Kidney (tissue), 14 donors: ENCODE results near the gene TSPAN32. TPM values are rescaled to one million over a fixed set of nuclear protein-coding genes. Genes with fewer than 3 reads are reported as not detected.

Source experiments
- DNase-seq, 5 donors: peaks; one replicate each; pipeline ENCODE4 v3.0.0-alpha.2; 2013 to 2020
- FAIRE-seq: peaks from 2 replicates; lab custom pipeline; 2012; peaks lifted over from hg19 to GRCh38; lab: Jason Lieb, UNC
- H3K27ac ChIP-seq, 2 donors: one replicate each; pipeline ENCODE4 v1.7.0; 2013; ENCODE audit warnings: low read depth in 2 of 2, low read length in 2 of 2, inconsistent platforms in 1 of 2
- H3K27me3 ChIP-seq: one replicate; pipeline ENCODE4 v1.7.1; 2013; ENCODE audit warnings: low read length, inconsistent platforms; ENCODE audit not compliant: control insufficient read depth, insufficient read depth
- H3K36me3 ChIP-seq, 3 donors: one replicate each; pipeline versions ENCODE4 v1.7.0 to v1.7.1; 2013; ENCODE audit warnings: low read length in 3 of 3, control low read depth in 1 of 3, inconsistent platforms in 1 of 3; ENCODE audit not compliant: insufficient read depth in 3 of 3, control insufficient read depth in 2 of 3
- H3K4me1 ChIP-seq, 3 donors: one replicate each; pipeline versions ENCODE4 v1.7.0 to v1.7.1; 2013; ENCODE audit warnings: low read length in 3 of 3, inconsistent platforms in 1 of 3, low read depth in 1 of 3; ENCODE audit not compliant: control insufficient read depth in 2 of 3, insufficient read depth in 2 of 3
- H3K4me3 ChIP-seq, 3 donors: one replicate each; pipeline versions ENCODE4 v1.7.0 to v1.8.1; 2013; ENCODE audit warnings: low read length in 3 of 3, control low read depth in 1 of 3, inconsistent platforms in 1 of 3
- H3K9ac ChIP-seq, 3 donors: one replicate each; pipeline versions ENCODE4 v1.7.0 to v1.7.1; 2013; ENCODE audit warnings: low read length in 3 of 3, control low read depth in 1 of 3, inconsistent platforms in 1 of 3
- H3K9me3 ChIP-seq, 3 donors: one replicate each; pipeline versions ENCODE4 v1.7.0 to v1.7.1; 2013; ENCODE audit warnings: low read length in 3 of 3, control low read depth in 1 of 3, inconsistent platforms in 1 of 3; ENCODE audit not compliant: control insufficient read depth in 2 of 3, insufficient read depth in 1 of 3
- intact Hi-C: fragments of 100-400 bp; cut with DNase I; formaldehyde crosslinking; loops from one replicate; pipeline ENCODE4 v1.11.1; 2022
- polyA plus RNA-seq: library from polyadenylated mRNA; stranded (reverse); fragments of 350-450 nt; fragmentation: Illumina TruSeq; extraction: RNeasy Lipid Tissue Mini Kit (QIAGEN cat#74804); gene quantifications from one replicate; pipeline ENCODE4 v1.2.3, GENCODE V29; 2014; ENCODE audit warnings: low read depth, low replicate concordance; ENCODE audit not compliant: insufficient read depth
- total RNA-seq: library from RNA; stranded (reverse); fragmentation: NEBNext Ultra II Directional; extraction: Animal tissue kit (Norgen Biotek cat#: 25700); gene quantifications from one replicate; pipeline ENCODE4 v1.2.1, GENCODE V29; 2021
- TF ChIP-seq, protein P1 (sequence below): IDR thresholded peaks from 3 replicates; pipeline ENCODE4 v1.5.1; 2012; ENCODE audit warnings: mild to moderate bottlenecking, moderate library complexity, borderline replicate concordance; ENCODE audit not compliant: insufficient read depth; ENCODE audit errors: extremely low read depth
- donor health status: control.
- donor health status: control.
- donor health status: control.
- donor health status: control.
- donor health status: control.
- donor health status: DM: yes; HTN: yes; CAD: no.
- donor health status: Normal renal cell carcinoma (clear cell type).

The TSPAN32 gene
- total and polyA plus RNA-seq, 2 donors from 2014 or later: 0.75 to 6.1 TPM

GRCh38 chr11:2347308-2347830, 45.6 kb downstream of the TSPAN32 start:
- TF ChIP-seq, protein P1, sequence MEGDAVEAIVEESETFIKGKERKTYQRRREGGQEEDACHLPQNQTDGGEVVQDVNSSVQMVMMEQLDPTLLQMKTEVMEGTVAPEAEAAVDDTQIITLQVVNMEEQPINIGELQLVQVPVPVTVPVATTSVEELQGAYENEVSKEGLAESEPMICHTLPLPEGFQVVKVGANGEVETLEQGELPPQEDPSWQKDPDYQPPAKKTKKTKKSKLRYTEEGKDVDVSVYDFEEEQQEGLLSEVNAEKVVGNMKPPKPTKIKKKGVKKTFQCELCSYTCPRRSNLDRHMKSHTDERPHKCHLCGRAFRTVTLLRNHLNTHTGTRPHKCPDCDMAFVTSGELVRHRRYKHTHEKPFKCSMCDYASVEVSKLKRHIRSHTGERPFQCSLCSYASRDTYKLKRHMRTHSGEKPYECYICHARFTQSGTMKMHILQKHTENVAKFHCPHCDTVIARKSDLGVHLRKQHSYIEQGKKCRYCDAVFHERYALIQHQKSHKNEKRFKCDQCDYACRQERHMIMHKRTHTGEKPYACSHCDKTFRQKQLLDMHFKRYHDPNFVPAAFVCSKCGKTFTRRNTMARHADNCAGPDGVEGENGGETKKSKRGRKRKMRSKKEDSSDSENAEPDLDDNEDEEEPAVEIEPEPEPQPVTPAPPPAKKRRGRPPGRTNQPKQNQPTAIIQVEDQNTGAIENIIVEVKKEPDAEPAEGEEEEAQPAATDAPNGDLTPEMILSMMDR: no peak
- Histone ChIP-seq H3K9me3 (peaks cover 0 to 8% (median 0%) of the 10 kb centered on the region in 3 donors), H3K27ac (no peak overlapping the region), H3K36me3 (no peaks in the 10 kb centered on the region), H3K27me3 (no peaks in the 10 kb centered on the region), H3K4me3 (no peak overlapping the region), H3K9ac (no peak overlapping the region), H3K4me1 (no peaks in the 10 kb centered on the region)
- DNase-seq: no peak
- intact Hi-C loops: no loop called here
- no peak for FAIRE-seq

DNA sequence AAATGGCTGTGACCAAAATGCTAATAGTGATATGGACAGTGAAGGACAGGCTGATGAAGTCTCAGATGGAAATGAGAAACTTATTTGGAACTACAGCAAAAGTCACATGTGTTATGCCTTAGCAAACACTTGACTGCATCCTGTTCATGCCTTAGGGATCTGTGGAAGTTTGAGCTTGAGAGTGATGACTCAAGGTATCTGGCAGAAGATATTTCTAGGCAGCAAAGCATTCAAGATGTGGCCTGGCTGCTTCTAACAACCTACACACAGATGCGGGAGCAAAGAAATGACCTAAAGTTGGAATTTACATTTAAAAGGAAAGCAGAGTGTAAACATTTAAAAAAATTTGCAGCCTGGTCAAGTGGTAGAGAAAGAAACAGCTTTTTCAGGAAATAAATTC, 47.2 kb downstream of the TSPAN32 start:
- Histone ChIP-seq H3K9ac (no peak overlapping the region), H3K4me3 (no peak overlapping the region), H3K27me3 (no peaks in the 10 kb centered on the region), H3K9me3 (peaks cover 0 to 8% (median 0%) of the 10 kb centered on the region in 3 donors), H3K4me1 (no peaks in the 10 kb centered on the region), H3K27ac (no peak overlapping the region), H3K36me3 (no peaks in the 10 kb centered on the region)
- DNase-seq: no peak
- no peak for FAIRE-seq
- intact Hi-C loops: no loop called here
- TF ChIP-seq, protein P1: no peak

- Histone ChIP-seq H3K9me3 (peaks cover 0 to 8% (median 0%) of the 10 kb centered on the region in 3 donors), H3K4me3 (no peak overlapping the region), H3K36me3 (no peaks in the 10 kb centered on the region), H3K4me1 (no peaks in the 10 kb centered on the region), H3K27me3 (no peaks in the 10 kb centered on the region), H3K27ac (no peak overlapping the region), H3K9ac (no peak overlapping the region)
- TF ChIP-seq, protein P1: no peak
- intact Hi-C loops: no loop called here
- FAIRE-seq (no peak), DNase-seq (no peak)
These were observed 49.9 kb downstream of the TSPAN32 start for GRCh38 chr11:2351701-2352100.

- no peak for FAIRE-seq
- Histone ChIP-seq H3K36me3 (no peaks in the 10 kb centered on the region), H3K27me3 (no peaks in the 10 kb centered on the region), H3K4me3 (no peak overlapping the region), H3K27ac (no peak overlapping the region), H3K4me1 (no peaks in the 10 kb centered on the region), H3K9me3 (peaks cover 0 to 8% (median 0%) of the 10 kb centered on the region in 3 donors), H3K9ac (no peak overlapping the region)
- intact Hi-C loops: no loop called here
- no peak for DNase-seq
- TF ChIP-seq, protein P1: no peak
These were observed 50.6 kb downstream of the TSPAN32 start for GRCh38 chr11:2352420-2352819.
